GM21528 (cell line): ENCODE data around the gene CDK5RAP2.
"Not testable (repeated sequence)": the region's sequence is repeated elsewhere in the genome, so short reads cannot be mapped to it uniquely, and the experiment has no call there.

Experiments used
- ATAC-seq: cut with Tn5 transposase; IDR thresholded peaks from one replicate; pipeline ENCODE4 v1.9.1; 2021; ENCODE audit warnings: mild to moderate bottlenecking, moderate library complexity; ENCODE audit not compliant: unreplicated experiment, low FRiP score

Gene CDK5RAP2

GRCh38 chr9:120522032-120522431, 57.9 kb downstream of the CDK5RAP2 start:
- no peak for ATAC-seq

DNA sequence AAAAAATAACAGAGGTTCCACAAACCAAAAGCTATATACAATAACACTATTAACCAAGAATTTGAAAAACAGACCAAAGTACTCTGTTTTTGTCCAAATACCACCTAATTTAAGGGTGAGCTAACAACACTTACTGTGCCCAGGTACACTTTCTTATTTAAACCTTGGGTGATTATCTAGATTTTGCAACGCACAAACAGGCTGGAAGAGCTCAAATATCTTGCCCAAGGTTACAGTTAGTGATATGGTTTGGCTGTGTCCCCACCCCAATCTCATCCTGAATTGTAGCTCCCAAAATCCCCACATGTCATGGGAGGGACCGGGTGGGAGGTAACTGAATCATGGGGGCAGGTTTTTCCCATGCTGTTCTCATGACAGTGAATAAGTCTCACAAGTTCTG, 58.9 kb downstream of the CDK5RAP2 start:
- no peak for ATAC-seq

DNA sequence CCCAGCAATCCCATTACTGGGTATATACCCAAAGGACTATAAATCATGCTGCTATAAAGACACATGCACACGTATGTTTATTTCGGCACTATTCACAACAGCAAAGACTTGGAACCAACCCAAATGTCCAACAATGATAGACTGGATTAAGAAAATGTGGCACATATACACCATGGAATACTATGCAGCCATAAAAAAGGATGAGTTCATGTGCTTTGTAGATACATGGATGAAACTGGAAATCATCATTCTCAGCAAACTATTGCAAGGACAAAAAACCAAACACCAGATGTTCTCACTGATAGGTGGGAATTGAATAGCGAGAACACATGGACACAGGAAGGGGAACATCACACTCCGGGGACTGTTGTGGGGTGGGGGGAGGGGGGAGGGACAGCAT, 64.0 kb downstream of the CDK5RAP2 start:
- not testable (repeated sequence) for ATAC-seq

- ATAC-seq, result not testable (repeated sequence)
Measured at GRCh38 chr9:120515481-120515880, 64.5 kb downstream of the CDK5RAP2 start.

DNA sequence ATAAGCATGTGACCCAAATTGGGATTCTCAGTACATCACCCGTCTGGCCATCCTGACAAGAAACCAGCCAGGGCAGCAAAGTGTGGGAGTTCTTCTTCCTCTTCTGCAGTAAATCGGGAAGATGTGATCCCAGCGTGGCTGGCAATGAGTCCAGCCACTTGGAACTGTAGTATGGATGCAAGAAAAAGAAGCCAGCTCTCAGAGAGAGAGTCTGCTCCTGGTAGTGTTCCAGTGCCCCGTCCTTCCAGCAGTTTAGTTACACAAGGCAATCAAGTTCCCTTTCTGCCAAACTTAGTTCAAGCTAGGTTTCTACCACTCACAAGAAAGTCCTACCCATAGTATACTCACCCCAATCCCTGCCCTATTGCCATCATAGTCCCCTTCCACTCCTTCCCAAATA, 65.6 kb downstream of the CDK5RAP2 start:
- ATAC-seq, result no peak

- ATAC-seq, result no peak
Measured at GRCh38 chr9:120513825-120514396, 66.1 kb downstream of the CDK5RAP2 start.

DNA sequence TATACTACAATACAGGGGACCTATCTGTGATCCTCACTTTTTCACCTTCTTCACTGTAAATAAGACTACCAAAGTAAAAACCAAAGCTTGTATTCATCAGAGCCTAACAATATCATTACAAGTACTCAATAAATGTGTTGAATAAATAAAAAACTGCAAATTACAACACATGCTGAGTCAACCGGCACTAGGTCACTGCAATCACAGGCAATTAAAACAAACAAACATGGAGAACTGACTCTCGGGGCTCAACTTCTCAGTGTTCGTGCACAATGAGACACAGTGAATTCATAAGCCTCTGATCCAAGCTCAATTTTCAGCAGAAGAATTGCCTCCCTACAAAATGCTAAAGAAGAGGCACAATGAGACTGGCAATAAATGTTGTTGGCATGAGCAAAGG, 69.2 kb downstream of the CDK5RAP2 start:
- no peak for ATAC-seq

DNA sequence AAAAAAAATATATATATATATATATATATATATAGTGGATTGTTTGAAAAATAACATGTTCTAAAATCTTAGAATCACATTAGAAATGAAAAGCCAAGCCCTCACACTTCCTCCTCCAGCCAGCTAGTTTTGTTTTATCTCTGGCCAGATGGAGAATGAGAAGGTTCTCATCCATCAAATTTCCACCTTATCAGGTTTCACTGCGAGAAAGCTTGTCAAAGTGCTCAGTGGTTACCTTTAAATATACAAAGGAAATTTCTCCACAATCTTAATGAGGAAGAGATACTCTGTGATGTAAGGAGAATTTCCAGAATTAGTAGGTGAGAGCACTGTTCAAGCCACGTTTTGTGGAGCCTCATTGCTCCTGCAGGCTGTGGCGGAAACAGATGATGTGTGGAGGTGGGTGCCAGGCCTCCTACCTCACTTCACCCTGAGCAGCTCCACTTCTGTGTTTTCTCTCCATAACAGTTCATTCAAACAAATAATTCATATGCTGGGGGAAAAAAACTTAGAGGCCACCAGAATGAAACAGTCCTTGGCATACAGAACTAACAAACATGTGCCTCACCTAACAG, 71.9 kb downstream of the CDK5RAP2 start:
- no peak for ATAC-seq

DNA sequence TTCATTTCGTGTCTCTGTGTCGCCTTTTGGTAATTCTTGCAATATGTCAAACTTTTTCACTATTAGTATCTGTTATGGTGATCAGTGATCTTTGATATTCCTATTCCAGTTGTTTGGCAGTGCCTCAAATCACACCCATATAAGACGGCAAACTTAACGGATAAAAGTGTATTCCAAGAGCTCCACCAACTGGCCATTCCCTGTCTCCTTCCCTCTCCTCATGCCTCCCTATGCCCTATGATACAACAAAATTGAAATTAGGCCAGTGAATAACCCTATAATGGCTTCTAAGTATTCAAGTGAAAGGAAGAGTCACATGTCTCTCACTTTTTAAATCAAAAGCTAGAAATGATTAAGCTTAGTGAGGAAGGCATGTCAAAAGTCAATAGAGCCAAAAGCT, 74.8 kb downstream of the CDK5RAP2 start:
- no peak for ATAC-seq

- no peak for ATAC-seq
Measured at GRCh38 chr9:120500733-120501132, 79.2 kb downstream of the CDK5RAP2 start.

GRCh38 chr9:120497865-120498264, 82.1 kb downstream of the CDK5RAP2 start:
- ATAC-seq, result not testable (repeated sequence)

GRCh38 chr9:120496438-120496837, 83.5 kb downstream of the CDK5RAP2 start:
- not testable (repeated sequence) for ATAC-seq

DNA sequence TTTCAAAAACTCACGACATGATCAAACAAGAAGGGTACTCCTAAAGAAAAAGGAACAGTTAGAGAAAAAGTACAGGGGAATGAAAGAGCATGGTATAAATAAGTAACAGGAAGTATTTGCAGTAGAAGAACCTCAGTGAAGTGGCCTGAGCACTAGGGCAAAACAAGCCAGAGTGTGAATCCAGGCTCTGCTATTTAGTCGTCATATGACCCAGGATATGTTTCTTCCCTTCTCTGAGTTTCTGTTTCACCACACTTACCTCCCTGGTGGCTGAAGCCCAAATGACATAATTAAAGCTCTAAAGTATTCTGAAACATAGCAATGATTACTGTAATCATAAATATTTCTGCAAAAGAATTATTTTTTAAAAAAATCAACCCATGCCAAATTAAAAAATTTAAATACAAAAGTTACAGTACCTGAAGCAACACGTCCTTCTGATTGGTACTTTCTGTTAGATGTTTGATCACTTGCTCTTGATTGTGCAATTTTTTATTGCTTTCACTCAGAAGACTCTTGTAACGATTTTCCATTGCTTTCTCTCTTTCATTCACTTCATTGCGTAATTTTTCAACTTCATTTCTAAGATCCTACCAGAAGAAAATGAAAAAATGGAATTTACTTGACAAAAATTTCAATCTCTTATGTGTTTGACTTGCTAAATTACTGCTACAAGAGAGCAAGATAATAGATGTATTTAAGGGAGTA, 88.9 kb downstream of the CDK5RAP2 start:
- peak; percentile 68 for ATAC-seq

GRCh38 chr9:120486835-120487234, 93.1 kb downstream of the CDK5RAP2 start:
- no peak for ATAC-seq

GRCh38 chr9:120486347-120486746, 93.6 kb downstream of the CDK5RAP2 start:
- ATAC-seq, result no peak

- ATAC-seq, result no peak
Measured at GRCh38 chr9:120485788-120486187, 94.2 kb downstream of the CDK5RAP2 start.

DNA sequence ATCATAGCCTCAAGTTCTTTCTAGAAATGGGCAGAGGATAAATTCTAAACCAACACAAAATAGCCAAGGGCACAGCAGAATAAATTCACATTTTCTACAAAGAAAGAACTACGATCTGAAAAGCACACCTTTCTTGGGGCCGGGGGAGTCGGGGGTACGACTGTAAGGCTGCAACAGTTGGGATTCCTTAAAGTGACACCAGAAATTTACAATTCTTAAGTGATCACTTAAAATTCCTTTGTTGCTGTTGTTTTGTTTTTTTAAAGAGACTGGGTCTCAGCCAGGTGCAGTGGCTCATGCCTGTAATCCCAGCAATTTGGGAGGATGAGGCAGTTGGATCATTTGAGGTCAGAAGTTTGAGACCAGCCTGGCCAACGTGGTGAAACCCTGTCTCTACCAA, 95.8 kb downstream of the CDK5RAP2 start:
- no peak for ATAC-seq

DNA sequence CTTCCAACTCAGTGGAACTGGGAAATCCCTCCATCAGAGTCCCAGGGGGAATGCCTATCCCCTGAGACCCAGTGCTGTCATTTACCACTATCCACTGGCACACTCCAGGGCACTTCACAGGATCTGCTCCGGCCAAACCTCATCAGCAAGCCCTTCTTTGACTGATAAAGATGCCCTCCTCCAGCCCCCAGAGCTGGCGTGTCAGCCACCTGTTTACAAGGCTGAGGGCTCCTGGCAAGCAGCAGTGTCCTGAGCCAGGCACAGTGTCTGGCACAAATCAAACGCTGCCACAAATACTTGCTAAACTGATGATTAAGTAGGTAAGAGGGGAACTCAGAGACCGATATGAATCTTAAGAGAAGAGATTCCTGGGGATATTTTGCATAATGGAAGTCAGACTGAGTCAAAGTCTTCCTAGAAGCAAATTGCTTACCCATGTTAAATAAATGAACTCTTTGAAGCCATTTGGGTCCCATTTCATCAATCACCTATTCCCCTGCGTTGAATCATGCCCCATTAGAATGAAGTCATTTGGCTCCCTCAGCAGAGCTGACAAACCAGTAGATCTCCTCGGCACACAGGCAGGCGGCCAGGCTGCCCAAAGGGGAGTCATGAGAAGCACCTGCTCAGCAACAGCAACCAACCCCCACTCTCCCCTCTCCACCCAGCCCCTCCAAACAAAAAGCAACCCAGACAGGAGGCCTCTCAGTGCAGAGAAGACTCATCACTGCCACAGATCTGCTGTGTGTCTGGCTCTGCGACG, 97.4 kb downstream of the CDK5RAP2 start:
- no peak for ATAC-seq

DNA sequence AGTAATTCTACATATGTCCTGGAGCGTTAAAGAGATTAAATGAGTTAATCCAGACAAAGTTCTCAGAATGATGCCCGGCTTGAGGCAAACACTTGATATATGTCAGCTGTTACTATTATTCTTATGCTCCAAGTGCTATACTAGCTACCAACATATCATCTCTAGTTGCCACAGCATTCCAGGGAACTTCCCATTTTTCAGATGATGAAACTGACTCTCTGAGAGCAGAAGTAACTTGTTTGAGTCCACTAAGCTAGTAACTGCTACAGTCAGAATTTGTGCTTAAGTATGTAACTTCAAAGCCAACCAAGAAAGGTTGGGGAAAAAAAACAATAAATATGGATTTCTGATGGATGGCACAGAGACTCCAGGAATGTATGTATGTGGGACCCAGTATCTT, 98.1 kb downstream of the CDK5RAP2 start:
- no peak for ATAC-seq

GRCh38 chr9:120481248-120481647, 98.7 kb downstream of the CDK5RAP2 start:
- no peak for ATAC-seq

DNA sequence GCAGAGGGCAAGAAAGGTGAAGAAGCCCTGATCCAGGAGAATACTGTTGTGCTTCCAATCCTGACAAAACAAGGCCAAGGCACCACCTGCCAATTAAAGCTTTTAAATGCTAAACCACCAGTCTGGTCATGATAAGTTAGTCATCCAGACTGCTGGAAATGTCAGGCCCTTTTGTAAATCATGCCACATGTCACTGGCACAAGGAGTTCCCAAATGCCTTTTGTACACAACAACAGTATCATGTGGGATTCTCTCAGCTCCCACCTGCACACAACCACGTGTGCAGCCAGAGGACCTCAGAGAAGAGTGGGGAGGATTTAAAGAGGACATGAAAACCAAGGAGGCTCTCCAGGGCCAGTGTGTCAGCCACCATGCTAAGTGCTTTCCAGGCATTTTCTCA, 99.3 kb downstream of the CDK5RAP2 start:
- ATAC-seq, result no peak
